IPS-11a (cell line): ENCODE measurements around the gene IL10RB.

ENCODE experiments used
- H3K4me3 ChIP-seq: one replicate; pipeline ENCODE4 v1.5.1; 2013; ENCODE audit warnings: low read depth, low read length, control low read depth

The IL10RB gene

GRCh38 chr21:33265664-33266049, 510 bp upstream of the IL10RB start:
- H3K4me3 ChIP-seq = peak overlapping the region; percentile 63

GRCh38 chr21:33266789-33267135, 595 bp downstream of the IL10RB start:
- H3K4me3 ChIP-seq = peak overlapping the region; percentile 63

GRCh38 chr21:33267250-33267649, 1.1 kb downstream of the IL10RB start:
- H3K4me3 ChIP-seq = no peak overlapping the region

- no peak overlapping the region for H3K4me3 ChIP-seq
Observed at GRCh38 chr21:33268393-33268736, 2.2 kb downstream of the IL10RB start.

- no peak overlapping the region for H3K4me3 ChIP-seq
Observed at GRCh38 chr21:33268737-33269441, 2.7 kb downstream of the IL10RB start.

- no peak overlapping the region for H3K4me3 ChIP-seq
Observed at GRCh38 chr21:33270986-33271385, 4.8 kb downstream of the IL10RB start.

- no peak overlapping the region for H3K4me3 ChIP-seq
Observed at GRCh38 chr21:33273044-33273443, 6.9 kb downstream of the IL10RB start.

- no peak overlapping the region for H3K4me3 ChIP-seq
Observed at GRCh38 chr21:33278721-33279120, 12.6 kb downstream of the IL10RB start.

- H3K4me3 ChIP-seq = no peak overlapping the region
Observed at GRCh38 chr21:33279330-33279820, 13.2 kb downstream of the IL10RB start.

GRCh38 chr21:33281096-33281652, 15.0 kb downstream of the IL10RB start:
- H3K4me3 ChIP-seq = no peak overlapping the region

- no peak overlapping the region for H3K4me3 ChIP-seq
Observed at GRCh38 chr21:33283203-33283602, 17.0 kb downstream of the IL10RB start.

GRCh38 chr21:33286076-33286475, 19.9 kb downstream of the IL10RB start:
- no peak overlapping the region for H3K4me3 ChIP-seq

- H3K4me3 ChIP-seq = no peak overlapping the region
Observed at GRCh38 chr21:33286600-33287456, 20.7 kb downstream of the IL10RB start.

GRCh38 chr21:33289199-33289819, 23.1 kb downstream of the IL10RB start:
- no peak overlapping the region for H3K4me3 ChIP-seq

- no peak overlapping the region for H3K4me3 ChIP-seq
Observed at GRCh38 chr21:33290441-33290840, 24.3 kb downstream of the IL10RB start.

- H3K4me3 ChIP-seq = no peak overlapping the region
Observed at GRCh38 chr21:33291686-33292085, 25.5 kb downstream of the IL10RB start.

- H3K4me3 ChIP-seq = no peak overlapping the region
Observed at GRCh38 chr21:33292724-33293123, 26.6 kb downstream of the IL10RB start.

- no peak overlapping the region for H3K4me3 ChIP-seq
Observed at GRCh38 chr21:33293136-33293535, 27.0 kb downstream of the IL10RB start.

GRCh38 chr21:33293811-33294216, 27.6 kb downstream of the IL10RB start:
- H3K4me3 ChIP-seq = no peak overlapping the region

- no peak overlapping the region for H3K4me3 ChIP-seq
Observed at GRCh38 chr21:33296156-33296555, 30.0 kb downstream of the IL10RB start.

GRCh38 chr21:33299181-33299752, 33.1 kb downstream of the IL10RB start:
- H3K4me3 ChIP-seq = no peak overlapping the region
